Ishikawa (cell line): ENCODE measurements around the gene BCL7A.

Experiments used
- CEBPB ChIP-seq: IDR thresholded peaks from 2 replicates; pipeline ENCODE4 v1.6.1; 2012
- CREB1 ChIP-seq: IDR thresholded peaks from 2 replicates; pipeline ENCODE4 v1.6.1; 2012; ENCODE audit warnings: low read depth
- EGR1 ChIP-seq: IDR thresholded peaks from 2 replicates; pipeline ENCODE4 v1.6.1; 2012
- EP300 ChIP-seq: IDR thresholded peaks from 2 replicates; pipeline ENCODE4 v1.6.1; 2012; ENCODE audit warnings: borderline replicate concordance
- NFIC ChIP-seq: IDR thresholded peaks from 2 replicates; pipeline ENCODE4 v1.6.1; 2012
- RAD21 ChIP-seq: IDR thresholded peaks from 2 replicates; pipeline ENCODE4 v1.6.1; 2012; ENCODE audit warnings: low read depth
- TAF1 ChIP-seq: IDR thresholded peaks from 2 replicates; pipeline ENCODE4 v1.6.1; 2012; ENCODE audit warnings: low read depth, mild to moderate bottlenecking
- TCF12 ChIP-seq: IDR thresholded peaks from 2 replicates; pipeline ENCODE4 v1.6.1; 2012; ENCODE audit warnings: low read depth
- TEAD4 ChIP-seq: IDR thresholded peaks from 2 replicates; pipeline ENCODE4 v1.6.1; 2012
- YY1 ChIP-seq: IDR thresholded peaks from 2 replicates; pipeline ENCODE4 v1.6.1; 2012; ENCODE audit warnings: low read depth
- ZBTB7A ChIP-seq: IDR thresholded peaks from 2 replicates; pipeline ENCODE4 v1.6.1; 2012; ENCODE audit warnings: low read depth
- TF ChIP-seq, protein P1 (sequence below): IDR thresholded peaks from 2 replicates; pipeline ENCODE4 v1.6.1; 2012
- TF ChIP-seq, protein P2 (sequence below): IDR thresholded peaks from 2 replicates; pipeline ENCODE4 v1.6.1; 2012
- TF ChIP-seq, protein P3 (sequence below): IDR thresholded peaks from 2 replicates; pipeline ENCODE4 v1.6.1; 2012; ENCODE audit warnings: low read depth, mild to moderate bottlenecking

Gene BCL7A

DNA sequence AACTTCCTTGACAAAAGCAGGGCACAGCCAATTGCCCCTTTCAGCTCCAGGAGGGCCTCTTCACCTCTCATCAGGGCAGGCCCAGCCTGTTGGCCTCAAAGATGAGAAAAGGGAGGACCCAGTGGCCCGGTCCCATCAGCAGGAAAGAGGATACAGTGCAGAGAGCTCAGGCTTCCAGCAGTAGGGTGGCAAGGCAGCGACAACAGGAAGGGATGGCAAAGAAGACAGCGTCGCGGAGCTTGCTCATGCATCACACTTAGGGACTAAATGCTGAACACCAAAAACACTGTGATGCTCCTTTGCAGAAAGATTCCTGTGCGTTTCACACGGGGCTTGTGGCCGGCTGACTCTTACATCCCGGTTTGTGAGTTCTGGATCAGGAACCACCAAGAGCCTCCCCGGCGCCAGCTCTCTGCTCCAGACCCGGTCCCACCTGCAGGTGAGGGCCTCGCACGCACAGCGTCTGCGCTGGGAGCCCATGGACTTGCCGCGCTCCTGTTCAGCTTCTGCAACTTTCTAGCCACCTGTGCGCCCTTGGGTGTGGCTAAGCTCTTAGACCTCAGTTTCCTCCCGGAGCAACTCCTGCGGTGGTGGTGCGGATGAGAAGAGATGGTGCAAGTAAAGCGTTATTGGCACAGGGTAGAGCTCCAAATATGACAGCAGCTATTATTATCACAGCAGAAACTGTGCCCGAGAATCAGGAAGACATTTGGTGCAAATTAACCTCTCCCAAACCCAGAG is 15.3 kb upstream of the BCL7A start:
- TF ChIP-seq TAF1 = no peak
- TF ChIP-seq, protein P1, sequence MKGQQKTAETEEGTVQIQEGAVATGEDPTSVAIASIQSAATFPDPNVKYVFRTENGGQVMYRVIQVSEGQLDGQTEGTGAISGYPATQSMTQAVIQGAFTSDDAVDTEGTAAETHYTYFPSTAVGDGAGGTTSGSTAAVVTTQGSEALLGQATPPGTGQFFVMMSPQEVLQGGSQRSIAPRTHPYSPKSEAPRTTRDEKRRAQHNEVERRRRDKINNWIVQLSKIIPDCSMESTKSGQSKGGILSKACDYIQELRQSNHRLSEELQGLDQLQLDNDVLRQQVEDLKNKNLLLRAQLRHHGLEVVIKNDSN = no peak

GRCh38 chr12:122009741-122010140 is 11.9 kb upstream of the BCL7A start:
- TF ChIP-seq TEAD4 = no peak
- TF ChIP-seq TCF12 = no peak
- TF ChIP-seq RAD21 = no peak
- TF ChIP-seq EGR1 = no peak
- TF ChIP-seq, protein P1 = no peak

GRCh38 chr12:122012184-122012583 is 9.5 kb upstream of the BCL7A start:
- TF ChIP-seq ZBTB7A (no peak), EP300 (no peak), NFIC (no peak), YY1 (no peak), TCF12 (no peak), CREB1 (no peak), TAF1 (no peak), TEAD4 (no peak), EGR1 (no peak), CEBPB (no peak)
- TF ChIP-seq, protein P1 = no peak
- TF ChIP-seq, protein P2, sequence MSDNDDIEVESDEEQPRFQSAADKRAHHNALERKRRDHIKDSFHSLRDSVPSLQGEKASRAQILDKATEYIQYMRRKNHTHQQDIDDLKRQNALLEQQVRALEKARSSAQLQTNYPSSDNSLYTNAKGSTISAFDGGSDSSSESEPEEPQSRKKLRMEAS = no peak
- TF ChIP-seq, protein P3, sequence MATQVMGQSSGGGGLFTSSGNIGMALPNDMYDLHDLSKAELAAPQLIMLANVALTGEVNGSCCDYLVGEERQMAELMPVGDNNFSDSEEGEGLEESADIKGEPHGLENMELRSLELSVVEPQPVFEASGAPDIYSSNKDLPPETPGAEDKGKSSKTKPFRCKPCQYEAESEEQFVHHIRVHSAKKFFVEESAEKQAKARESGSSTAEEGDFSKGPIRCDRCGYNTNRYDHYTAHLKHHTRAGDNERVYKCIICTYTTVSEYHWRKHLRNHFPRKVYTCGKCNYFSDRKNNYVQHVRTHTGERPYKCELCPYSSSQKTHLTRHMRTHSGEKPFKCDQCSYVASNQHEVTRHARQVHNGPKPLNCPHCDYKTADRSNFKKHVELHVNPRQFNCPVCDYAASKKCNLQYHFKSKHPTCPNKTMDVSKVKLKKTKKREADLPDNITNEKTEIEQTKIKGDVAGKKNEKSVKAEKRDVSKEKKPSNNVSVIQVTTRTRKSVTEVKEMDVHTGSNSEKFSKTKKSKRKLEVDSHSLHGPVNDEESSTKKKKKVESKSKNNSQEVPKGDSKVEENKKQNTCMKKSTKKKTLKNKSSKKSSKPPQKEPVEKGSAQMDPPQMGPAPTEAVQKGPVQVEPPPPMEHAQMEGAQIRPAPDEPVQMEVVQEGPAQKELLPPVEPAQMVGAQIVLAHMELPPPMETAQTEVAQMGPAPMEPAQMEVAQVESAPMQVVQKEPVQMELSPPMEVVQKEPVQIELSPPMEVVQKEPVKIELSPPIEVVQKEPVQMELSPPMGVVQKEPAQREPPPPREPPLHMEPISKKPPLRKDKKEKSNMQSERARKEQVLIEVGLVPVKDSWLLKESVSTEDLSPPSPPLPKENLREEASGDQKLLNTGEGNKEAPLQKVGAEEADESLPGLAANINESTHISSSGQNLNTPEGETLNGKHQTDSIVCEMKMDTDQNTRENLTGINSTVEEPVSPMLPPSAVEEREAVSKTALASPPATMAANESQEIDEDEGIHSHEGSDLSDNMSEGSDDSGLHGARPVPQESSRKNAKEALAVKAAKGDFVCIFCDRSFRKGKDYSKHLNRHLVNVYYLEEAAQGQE = no peak

GRCh38 chr12:122013136-122013535 is 8.5 kb upstream of the BCL7A start:
- TF ChIP-seq EGR1 = no peak
- no peak for TF ChIP-seq NFIC
- TF ChIP-seq, protein P1 = no peak
- TF ChIP-seq CEBPB = no peak
- no peak for TF ChIP-seq YY1
- TF ChIP-seq, protein P2 = no peak
- TF ChIP-seq ZBTB7A = no peak
- TF ChIP-seq EP300 = no peak
- TF ChIP-seq TCF12 = no peak
- TF ChIP-seq TEAD4 = no peak
- no peak for TF ChIP-seq CREB1

DNA sequence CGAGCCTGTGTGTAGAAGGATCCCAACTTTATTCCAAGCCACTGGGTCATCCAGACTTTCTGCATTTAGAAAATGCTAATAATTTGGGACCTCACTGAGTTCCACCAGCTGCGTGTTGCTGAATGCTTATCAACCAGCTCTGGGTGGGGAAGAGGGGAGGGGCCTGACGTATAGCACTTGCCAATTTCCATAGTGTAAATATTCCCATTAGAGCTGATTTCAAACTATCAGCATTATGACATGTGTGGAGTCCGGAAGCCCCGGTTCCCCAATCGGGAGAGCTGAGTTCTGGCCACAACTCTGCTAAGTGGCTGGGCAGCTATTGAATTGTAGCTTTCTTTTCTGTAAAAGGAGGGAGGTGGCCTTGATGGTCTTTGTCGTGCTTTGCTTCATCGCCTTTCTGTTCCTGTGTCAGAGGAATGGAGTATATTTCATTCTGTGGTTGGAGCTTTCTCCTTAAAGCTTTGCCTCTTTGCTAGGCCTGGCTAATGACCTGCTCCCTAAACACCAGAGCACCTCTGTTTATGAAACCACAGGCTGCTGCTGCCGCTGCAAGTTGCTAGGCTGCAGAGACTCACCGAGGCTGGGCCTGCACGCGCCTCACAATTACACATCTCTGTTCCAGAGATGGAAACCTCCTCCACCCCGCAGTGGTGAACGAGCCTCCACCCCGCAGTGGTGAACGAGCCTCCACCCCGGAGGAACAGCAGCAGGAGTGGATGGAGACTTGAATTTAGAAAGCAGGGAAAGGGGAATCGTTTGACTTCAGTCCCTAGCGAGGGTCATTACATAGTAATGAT is 7.7 kb upstream of the BCL7A start:
- no peak for TF ChIP-seq EP300
- no peak for TF ChIP-seq YY1
- TF ChIP-seq, protein P2 = no peak
- TF ChIP-seq EGR1 = no peak
- TF ChIP-seq, protein P3 = no peak
- TF ChIP-seq TAF1 = no peak
- no peak for TF ChIP-seq CREB1
- no peak for TF ChIP-seq ZBTB7A
- no peak for TF ChIP-seq TEAD4
- no peak for TF ChIP-seq TCF12
- no peak for TF ChIP-seq RAD21
